Activated T-cell treated with anti-CD3 and anti-CD28 coated beads, Interleukin-2, amount 50 U/mL, for 4 hours (primary cell): ENCODE results near the gene IPO13. TPM values are rescaled to one million over a fixed set of nuclear protein-coding genes. Genes with fewer than 3 reads are reported as not detected.

ENCODE experiments used
- ATAC-seq, 2 donors: fragments of 200-7000 bp; cut with Tn5 transposase; one replicate each; pipeline ENCODE4 v1.10.0; 2021
- DNase-seq: peaks from one replicate; pipeline ENCODE4 v3.0.0-alpha.2; 2020
- H3K27me3 Mint-ChIP-seq: one replicate; pipeline ENCODE4 v1.8.0; 2021; ENCODE audit warnings: low read depth, mixed read lengths
- H3K36me3 Mint-ChIP-seq: one replicate; pipeline ENCODE4 v1.8.0; 2022; ENCODE audit warnings: mixed read lengths; ENCODE audit not compliant: insufficient read depth
- H3K4me1 Mint-ChIP-seq: one replicate; pipeline ENCODE4 v1.8.0; 2021; ENCODE audit warnings: low read depth, mixed read lengths
- H3K4me3 Mint-ChIP-seq: one replicate; pipeline ENCODE4 v1.8.0; 2021; ENCODE audit warnings: mild to moderate bottlenecking, moderate library complexity, mixed read lengths
- H3K9me3 Mint-ChIP-seq: one replicate; pipeline ENCODE4 v1.8.0; 2021; ENCODE audit warnings: mixed read lengths
- total RNA-seq, 3 donors: library from RNA; stranded (reverse); gene quantifications; one replicate each; pipeline ENCODE4 v1.2.1, GENCODE V29; 2021

The IPO13 gene
- total RNA-seq, 3 donors from 2014 or later = 27.5 to 31.9 (median 28.2) TPM

DNA sequence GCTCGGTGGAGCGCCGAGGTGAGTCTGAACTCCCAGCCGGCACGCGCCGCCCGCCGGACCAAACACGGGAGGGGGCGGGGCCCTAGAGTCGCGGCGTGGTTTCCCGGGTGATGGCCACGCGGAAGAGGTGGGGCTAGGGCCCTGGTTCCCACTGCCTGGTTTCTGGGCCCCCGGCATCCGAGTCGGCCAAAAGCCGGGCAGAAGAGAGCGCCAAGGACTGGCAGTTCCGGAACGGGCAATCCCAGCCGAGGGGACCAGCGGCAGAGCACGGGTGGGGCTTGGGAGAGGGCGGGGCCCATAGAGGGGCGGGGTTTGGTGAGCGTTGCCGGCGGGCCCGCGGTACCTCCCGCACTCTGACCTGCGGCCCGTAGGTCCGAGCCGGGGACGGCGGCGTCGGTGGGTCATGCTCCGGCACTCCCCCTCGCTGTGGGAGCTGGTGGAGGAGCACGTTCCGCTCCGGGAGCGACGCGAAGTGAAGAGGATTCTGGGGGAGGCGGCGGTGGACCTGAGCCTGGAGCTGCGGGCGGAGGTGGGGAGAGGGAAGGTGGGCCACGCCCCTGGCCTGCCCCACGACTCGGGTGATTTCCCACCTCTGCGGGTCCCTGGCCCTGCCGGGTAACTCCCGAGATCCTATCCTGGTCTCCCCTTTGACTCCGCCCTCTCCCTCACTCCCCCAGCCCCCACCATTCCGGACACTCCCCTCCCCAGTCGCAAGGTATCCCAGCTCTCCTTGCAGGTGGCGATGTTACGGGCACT is 44.9 kb downstream of the IPO13 start, which contains the start of gene CCDC24:
TSS of gene CCDC24 (plus strand) at position 124 of the 756 bp plus-strand sequence. CDS start at position 404, 280 bp downstream.
- H3K4me3 Mint-ChIP-seq = peak within 1 kb of the TSS; percentile 90
- DNase-seq = peak; percentile 64
- no peaks in the 10 kb centered on the region for H3K27me3 Mint-ChIP-seq
- no peaks in the 10 kb centered on the region for H3K36me3 Mint-ChIP-seq
- H3K9me3 Mint-ChIP-seq = no peaks in the 10 kb centered on the region
- ATAC-seq = peak; percentile 85 to 86
- peaks cover 11% of the 10 kb centered on the region for H3K4me1 Mint-ChIP-seq

DNA sequence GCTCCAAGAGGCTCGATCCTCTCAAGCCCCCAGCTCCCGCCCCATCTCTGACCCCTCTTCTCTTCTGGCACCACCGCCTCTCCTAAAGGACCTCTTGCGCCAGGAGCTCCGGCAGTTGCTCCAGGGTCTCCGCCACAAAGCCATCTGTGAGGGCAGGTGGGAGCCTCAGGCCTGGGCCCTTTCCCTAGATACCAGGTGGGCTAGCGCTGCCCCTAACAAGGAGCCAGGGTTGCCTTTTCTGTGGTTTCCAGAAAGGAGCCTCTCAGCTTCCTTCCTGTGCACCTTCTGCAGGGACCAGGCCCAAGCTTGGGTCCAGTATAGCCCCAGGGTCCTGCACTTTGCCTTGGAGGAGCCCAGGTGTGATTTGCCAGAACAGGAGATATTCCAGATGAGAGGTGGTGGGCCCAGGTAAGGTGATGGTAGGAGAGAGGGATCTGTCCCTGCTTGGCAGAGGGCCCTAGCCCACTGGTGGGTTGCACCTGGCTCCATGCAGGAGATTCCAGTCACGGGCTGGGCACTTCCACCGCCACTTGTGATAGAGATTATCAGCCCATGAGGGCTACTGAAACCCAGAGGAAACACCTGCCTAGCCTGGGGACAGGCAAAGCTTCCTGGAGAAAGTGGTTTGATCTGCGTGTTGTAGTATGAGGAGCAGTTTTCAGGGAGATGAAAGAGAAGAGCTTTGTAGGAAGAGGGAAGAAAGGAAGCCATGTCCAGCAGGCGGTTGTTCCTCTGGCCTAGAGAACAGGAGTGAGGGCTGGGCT is 45.7 kb downstream of the IPO13 start:
- DNase-seq (no peak), ATAC-seq (no peak)
- Mint-ChIP-seq H3K4me3 (peak overlapping the region; percentile 90), H3K36me3 (no peaks in the 10 kb centered on the region), H3K9me3 (no peaks in the 10 kb centered on the region), H3K27me3 (no peaks in the 10 kb centered on the region), H3K4me1 (peaks cover 11% of the 10 kb centered on the region)

DNA sequence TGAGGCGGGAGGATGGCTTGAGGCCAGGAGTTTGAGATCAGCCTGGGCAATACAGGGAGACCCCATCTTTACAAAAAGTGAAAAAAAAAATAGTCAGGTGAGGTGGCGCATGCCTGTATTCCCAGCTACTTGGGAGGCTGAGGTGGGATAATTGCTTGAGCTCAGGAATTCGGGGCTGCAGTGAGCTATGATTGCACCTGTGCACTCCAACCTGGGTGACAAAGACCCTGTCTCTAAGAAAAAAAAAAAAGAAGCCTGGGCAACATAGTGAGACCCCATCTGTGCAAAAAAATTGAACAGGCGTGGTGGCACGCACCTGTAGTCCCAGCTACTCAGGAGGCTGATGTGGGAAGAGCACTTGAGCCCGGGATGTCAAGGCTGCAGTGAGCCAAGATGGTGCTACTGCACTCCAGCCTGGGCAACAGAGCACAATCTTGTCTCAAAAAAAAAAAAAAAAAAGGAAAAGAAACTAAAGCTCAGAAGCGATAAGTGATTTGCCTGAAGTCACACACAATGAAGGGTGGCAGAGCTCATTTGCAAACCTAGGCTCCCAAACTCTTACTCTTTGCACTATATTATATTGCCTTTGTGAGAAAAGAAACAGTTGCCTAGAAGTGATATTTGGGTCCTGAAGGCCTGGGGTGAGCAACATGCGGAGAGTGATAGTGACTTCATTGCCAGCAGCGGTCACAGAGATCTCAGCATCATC is 46.6 kb downstream of the IPO13 start:
- Mint-ChIP-seq H3K27me3 (no peaks in the 10 kb centered on the region), H3K4me3 (no peak overlapping the region), H3K36me3 (no peaks in the 10 kb centered on the region), H3K4me1 (peaks cover 11% of the 10 kb centered on the region), H3K9me3 (no peaks in the 10 kb centered on the region)
- no peak for ATAC-seq
- no peak for DNase-seq

DNA sequence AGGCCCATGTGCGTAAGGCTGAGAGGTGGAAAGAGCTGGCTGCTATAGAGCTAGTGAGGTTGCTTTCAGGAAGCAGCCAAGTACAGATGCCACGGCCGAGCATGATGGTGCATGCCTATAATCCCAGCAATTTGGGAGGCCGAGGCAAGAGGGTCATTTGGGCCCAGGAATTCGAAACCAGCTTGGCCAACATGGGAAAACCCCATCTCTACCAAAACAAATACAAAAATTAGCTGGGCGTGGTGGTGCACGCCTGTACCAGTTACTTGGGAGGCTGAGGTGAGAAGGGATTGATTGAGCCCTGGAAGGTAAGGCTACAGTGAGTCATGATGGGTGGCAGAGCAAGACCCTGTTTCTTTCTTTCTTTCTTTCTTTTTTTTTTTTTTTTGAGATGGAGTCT is 47.3 kb downstream of the IPO13 start:
- ATAC-seq = no peak
- Mint-ChIP-seq H3K9me3 (no peaks in the 10 kb centered on the region), H3K4me1 (peaks cover 11% of the 10 kb centered on the region), H3K36me3 (peaks cover 2% of the 10 kb centered on the region), H3K4me3 (no peak overlapping the region), H3K27me3 (no peaks in the 10 kb centered on the region)
- no peak for DNase-seq

DNA sequence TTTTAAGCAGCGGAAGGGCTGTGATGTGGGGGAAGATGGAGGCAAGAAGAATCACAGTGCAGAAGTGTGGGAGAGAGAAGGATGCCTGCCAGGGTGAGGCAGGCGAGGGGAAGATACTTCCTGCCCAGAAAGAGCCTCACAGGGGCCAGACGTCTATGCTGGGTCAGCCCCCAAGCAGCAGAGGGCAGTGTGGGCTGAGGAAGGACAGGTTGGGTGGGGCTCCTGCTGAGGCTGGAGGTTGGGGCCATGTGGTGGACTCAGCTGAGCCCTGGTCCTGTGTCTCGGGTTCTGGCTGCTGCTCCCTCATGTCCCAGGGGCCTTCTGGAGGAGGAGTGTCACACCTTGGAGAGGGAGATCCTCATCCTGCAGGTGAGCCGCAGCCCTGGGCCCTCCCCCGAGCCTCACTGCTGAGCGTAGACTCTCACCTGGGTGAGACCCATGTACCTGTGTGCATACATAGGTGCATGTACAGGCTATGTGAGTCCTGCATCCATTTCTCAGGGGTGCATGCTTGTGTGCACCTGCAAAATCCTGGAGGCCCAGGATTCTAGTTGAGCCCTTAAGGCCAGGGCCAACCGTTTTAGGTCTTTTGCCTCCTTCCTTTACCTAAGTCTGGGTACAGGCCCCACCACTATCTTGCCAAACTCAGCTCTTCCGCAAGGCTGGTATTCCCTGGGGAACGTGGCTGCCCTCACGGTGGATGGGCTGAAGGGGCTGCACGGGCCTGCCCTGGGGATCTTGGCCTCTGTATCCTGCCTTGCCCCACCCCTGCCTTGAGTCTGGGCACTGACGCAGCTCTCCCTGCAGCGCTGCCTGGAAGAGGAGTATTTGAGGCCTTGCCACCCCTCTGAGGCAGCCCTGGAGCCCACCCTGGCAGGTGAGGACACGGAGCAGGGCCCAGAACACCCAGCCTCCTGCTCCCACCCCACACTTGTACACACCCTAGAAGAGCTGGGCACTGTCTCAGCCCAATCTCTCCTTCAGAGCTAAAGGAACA is 48.3 kb downstream of the IPO13 start:
- H3K27me3 Mint-ChIP-seq = no peaks in the 10 kb centered on the region
- no peaks in the 10 kb centered on the region for H3K9me3 Mint-ChIP-seq
- peaks cover 2% of the 10 kb centered on the region for H3K36me3 Mint-ChIP-seq
- H3K4me3 Mint-ChIP-seq = no peak overlapping the region
- peaks cover 11% of the 10 kb centered on the region for H3K4me1 Mint-ChIP-seq
- no peak for ATAC-seq
- no peak for DNase-seq

DNA sequence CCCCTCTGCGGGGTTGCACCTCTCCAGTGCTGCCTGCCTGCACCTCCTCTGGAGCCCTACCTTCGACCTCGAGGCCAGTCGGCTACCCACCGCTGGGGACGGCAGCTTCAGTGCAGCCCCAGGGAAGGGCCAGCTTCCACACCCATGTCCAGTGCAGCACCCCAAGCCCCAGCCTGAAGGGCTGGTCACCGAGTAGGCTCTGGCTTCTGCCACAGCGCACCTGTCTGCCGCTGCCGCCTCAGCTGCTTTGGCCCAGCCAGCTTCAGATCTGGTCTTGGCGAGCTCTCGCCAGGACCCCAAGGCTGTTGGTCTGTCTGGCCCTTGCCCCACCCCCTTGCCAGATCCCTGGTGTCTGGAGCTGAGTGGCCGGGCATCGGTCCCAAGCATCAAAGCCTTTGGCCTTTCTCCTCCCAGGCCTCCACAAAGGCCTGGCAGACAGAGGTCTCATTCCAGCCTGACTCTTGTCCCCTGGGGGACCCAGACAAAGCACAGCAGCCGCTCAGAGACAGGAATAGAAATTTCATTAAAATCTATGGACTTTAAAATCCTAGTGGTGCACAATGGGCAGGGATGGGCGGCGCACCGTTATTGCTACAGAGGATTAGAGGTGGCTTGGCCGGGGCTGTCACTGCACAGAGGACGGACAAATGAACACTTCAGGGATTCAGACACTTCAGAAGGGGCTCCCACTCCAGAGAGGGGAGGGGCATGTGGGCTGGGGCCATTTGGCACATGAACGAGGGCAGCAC is 49.4 kb downstream of the IPO13 start:
- Mint-ChIP-seq H3K9me3 (no peaks in the 10 kb centered on the region), H3K4me1 (peaks cover 11% of the 10 kb centered on the region), H3K36me3 (peaks cover 2% of the 10 kb centered on the region), H3K4me3 (no peak overlapping the region), H3K27me3 (no peaks in the 10 kb centered on the region)
- ATAC-seq = no peak
- no peak for DNase-seq

DNA sequence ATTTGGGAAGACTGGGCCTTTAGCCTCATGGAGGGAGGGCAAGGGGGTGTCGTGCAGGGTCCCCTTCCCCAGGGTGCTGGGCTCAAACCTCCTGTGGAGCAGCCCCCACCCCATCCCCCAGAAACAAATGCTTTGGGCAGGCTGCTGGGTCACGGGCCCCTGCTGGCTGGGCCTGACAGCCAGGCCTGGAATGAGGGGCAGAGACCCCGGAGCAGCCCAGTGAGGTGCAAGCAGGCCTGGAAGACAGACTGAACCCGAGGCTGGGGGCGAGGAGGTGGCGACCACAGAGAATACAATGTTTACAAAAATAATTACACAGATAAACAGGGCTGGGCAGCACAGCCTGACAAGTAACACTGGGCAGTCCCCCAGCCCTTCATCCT is 50.0 kb downstream of the IPO13 start:
- no peak for ATAC-seq
- H3K27me3 Mint-ChIP-seq = no peaks in the 10 kb centered on the region

DNA sequence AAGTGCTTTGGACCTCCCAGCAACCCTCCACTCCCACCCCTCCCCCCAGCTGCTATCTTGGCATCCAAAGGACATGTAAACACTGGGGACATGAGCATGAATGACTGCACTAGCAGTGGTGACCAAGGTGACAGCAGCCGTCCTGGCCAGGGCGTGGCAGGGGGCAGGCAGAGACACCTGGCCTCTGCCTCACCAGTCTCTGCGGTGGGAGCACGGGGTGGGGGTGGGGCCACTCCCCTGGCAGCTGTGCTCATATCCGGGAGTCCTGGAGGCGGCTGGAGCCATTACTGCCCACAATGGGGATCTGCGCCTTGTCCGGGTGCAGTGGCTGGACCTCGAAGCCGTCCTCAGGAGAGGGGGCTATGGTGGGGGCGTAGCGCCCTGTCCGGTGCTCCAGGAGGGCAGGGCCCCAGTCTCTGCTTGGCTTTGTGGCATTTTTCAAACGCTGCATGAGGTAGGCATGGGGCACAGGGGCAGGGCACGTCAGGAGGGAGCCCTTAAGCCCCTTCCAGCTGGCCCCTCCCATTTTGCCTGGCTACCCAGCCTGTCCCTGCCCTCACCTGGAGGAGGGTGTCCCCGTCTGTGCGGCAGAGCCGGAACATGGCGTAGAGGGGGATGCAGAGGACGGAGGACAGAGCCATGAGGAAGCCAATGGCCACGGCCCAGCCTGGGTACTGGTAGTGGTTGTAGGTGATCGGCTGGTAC is 50.7 kb downstream of the IPO13 start:
- ATAC-seq (no peak), DNase-seq (no peak)
- Mint-ChIP-seq H3K36me3 (peaks cover 2% of the 10 kb centered on the region), H3K4me3 (no peak overlapping the region), H3K4me1 (peaks cover 4% of the 10 kb centered on the region), H3K9me3 (no peaks in the 10 kb centered on the region), H3K27me3 (no peaks in the 10 kb centered on the region)

More for the DNA sequence above, 50.0 kb downstream of the IPO13 start:
- no peaks in the 10 kb centered on the region for H3K9me3 Mint-ChIP-seq
- H3K4me3 Mint-ChIP-seq = no peak overlapping the region
- no peak for DNase-seq
- peaks cover 10% of the 10 kb centered on the region for H3K4me1 Mint-ChIP-seq
- H3K36me3 Mint-ChIP-seq = peaks cover 2% of the 10 kb centered on the region

DNA sequence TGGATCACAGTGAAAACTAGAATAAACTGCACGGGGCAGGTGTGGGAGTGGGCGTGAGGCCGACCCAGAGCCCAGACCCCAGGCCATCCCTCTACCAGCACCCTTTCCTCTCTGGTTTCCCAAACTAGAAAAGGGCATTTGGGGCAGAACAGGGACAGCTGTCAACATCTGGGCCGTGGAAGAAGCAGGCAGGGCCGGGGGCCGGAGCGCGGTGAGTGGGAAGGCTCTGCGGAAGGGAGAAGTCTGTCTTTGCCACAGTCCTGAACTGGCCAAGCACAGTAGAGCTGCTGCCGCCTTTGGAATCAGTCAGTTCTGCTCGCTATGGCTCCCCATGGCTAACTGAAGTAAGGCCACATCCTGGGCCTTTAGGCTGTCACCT is 51.2 kb downstream of the IPO13 start:
- Mint-ChIP-seq H3K27me3 (no peaks in the 10 kb centered on the region), H3K4me3 (no peak overlapping the region), H3K36me3 (peaks cover 2% of the 10 kb centered on the region), H3K4me1 (no peaks in the 10 kb centered on the region), H3K9me3 (no peaks in the 10 kb centered on the region)
- DNase-seq (no peak), ATAC-seq (no peak)

DNA sequence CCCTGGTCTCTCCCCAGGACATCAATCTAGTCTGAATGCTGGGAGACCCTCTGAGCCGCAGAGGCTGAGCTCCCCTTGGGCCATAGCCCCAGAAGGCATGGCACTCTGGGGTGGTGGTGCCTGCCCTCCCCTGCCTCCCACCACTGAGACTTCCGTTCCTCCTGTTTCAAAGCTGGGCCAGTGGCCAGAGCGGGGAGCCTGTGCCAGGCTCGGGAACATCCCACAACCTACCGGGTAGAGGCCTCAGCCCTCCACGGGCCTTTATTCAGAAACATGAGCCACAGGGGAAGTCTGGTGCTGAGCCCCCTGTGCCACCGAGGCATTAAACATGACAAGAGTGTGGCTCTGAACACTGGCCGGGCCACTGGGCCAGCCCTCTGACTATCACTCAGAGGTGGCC is 52.7 kb downstream of the IPO13 start:
- H3K4me1 Mint-ChIP-seq = no peaks in the 10 kb centered on the region
- no peak overlapping the region for H3K4me3 Mint-ChIP-seq
- H3K9me3 Mint-ChIP-seq = no peaks in the 10 kb centered on the region
- ATAC-seq (no peak), DNase-seq (no peak)
- H3K27me3 Mint-ChIP-seq = no peaks in the 10 kb centered on the region
- H3K36me3 Mint-ChIP-seq = peaks cover 2% of the 10 kb centered on the region

DNA sequence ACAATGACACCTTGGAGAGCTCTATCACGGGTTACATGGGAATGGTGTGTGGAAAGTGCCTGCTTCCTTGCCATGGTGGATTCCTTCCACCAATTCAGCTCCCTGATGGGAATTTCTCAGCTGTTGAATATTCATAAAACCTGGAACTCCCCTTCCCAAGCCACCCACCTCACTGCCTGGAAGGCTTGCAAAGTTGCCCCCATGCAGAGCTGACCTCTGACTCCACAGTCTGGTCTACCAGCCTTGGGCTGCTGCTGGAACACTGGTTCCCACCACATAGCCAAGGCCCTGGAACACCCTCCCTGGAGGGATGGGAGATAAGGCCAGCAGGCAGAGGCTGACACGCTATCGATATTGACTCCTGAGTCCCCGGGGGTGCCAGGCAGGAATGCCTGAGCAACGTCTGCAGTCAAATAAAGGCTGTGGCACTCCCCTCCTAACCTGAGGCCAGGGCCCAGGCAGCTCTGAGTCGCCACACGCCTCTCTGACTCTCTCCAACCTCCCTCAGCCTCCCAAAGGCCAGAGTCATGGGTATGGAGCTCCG is 53.4 kb downstream of the IPO13 start:
- DNase-seq = no peak
- Mint-ChIP-seq H3K4me3 (no peak overlapping the region), H3K9me3 (no peaks in the 10 kb centered on the region)

DNA sequence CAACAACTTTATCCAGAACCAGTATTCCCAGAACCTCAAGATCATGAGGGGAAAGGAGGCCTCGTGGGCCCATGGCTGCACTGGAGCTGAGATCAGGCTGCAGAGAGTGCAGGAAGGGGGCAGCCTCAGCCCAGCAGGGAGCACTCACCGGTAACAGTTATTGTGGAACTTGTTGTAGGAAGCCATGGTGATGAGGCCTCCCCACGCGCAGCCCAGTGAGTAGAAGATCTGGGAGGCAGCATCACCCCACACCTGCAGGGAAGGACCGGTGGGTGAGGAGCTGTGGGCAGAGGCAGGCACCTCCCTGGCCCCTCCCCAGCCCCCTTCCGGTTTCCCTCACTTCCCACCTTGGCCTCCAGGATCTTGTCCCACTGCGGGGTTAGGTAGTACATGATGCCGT is 55.4 kb downstream of the IPO13 start:
- Mint-ChIP-seq H3K4me3 (no peak overlapping the region), H3K27me3 (no peaks in the 10 kb centered on the region), H3K36me3 (peaks cover 2% of the 10 kb centered on the region), H3K9me3 (no peaks in the 10 kb centered on the region), H3K4me1 (no peaks in the 10 kb centered on the region)
- DNase-seq = no peak
- ATAC-seq = no peak

More for the DNA sequence above, 53.4 kb downstream of the IPO13 start:
- H3K36me3 Mint-ChIP-seq = peaks cover 2% of the 10 kb centered on the region
- no peak for ATAC-seq
- H3K27me3 Mint-ChIP-seq = no peaks in the 10 kb centered on the region
- no peaks in the 10 kb centered on the region for H3K4me1 Mint-ChIP-seq
